WTC11 (cell line): ENCODE results near the gene SLC4A1AP. TPM values are rescaled to one million over a fixed set of nuclear protein-coding genes. Genes with fewer than 3 reads are reported as not detected.

Source experiments
- ATAC-seq: fragments of 200-7000 bp; cut with Tn5 transposase; 2 replicates; pipeline ENCODE4 v1.10.0; 2021; ENCODE audit warnings: mild to moderate bottlenecking, moderate library complexity
- CTCF ChIA-PET: fragments of 300-600 bp; sonication (Branson Sonifier 250); formaldehyde crosslinking; loops from one replicate; lab custom pipeline; 2021; ENCODE audit warnings: antibody characterized with exemption; lab: Charles Lee
- POLR2A ChIA-PET: fragments of 350-600 bp; sonication (Branson Sonifier 250); formaldehyde crosslinking; loops from one replicate; lab custom pipeline; 2021; ENCODE audit warnings: antibody characterized with exemption; lab: Charles Lee
- DNase-seq: peaks from one replicate; pipeline ENCODE4 v3.0.0; 2021; ENCODE audit warnings: low spot score
- H3K27ac Mint-ChIP-seq: 2 replicates; pipeline ENCODE4 v1.8.0; 2021; ENCODE audit warnings: mixed read lengths
- H3K27me3 Mint-ChIP-seq: 2 replicates; pipeline ENCODE4 v1.8.0; 2021; ENCODE audit warnings: low read depth, mild to moderate bottlenecking, moderate library complexity, mixed read lengths
- H3K36me3 Mint-ChIP-seq: 2 replicates; pipeline ENCODE4 v1.8.0; 2021; ENCODE audit warnings: mixed read lengths
- H3K4me1 Mint-ChIP-seq: 2 replicates; pipeline ENCODE4 v1.8.0; 2022; ENCODE audit warnings: mixed read lengths
- H3K4me3 Mint-ChIP-seq: 2 replicates; pipeline ENCODE4 v1.8.0; 2021; ENCODE audit warnings: mild to moderate bottlenecking, moderate library complexity, mixed read lengths
- H3K9me3 Mint-ChIP-seq: 2 replicates; pipeline ENCODE4 v1.8.0; 2021; ENCODE audit warnings: mixed read lengths
- CREB1 ChIP-seq: sonication (generic); formaldehyde crosslinking; IDR thresholded peaks from 2 replicates; pipeline ENCODE4 v1.8.0; 2023; ENCODE audit warnings: mild to moderate bottlenecking, missing genetic modification reagents
- ESRRA ChIP-seq: sonication (generic); formaldehyde crosslinking; IDR thresholded peaks from 2 replicates; pipeline ENCODE4 v1.8.1; 2022; ENCODE audit warnings: mild to moderate bottlenecking, missing genetic modification reagents, borderline replicate concordance
- FOXK1 ChIP-seq: sonication (generic); formaldehyde crosslinking; IDR thresholded peaks from 2 replicates; pipeline ENCODE4 v1.8.0; 2022; ENCODE audit warnings: mild to moderate bottlenecking, moderate library complexity, missing genetic modification reagents
- FOXP4 ChIP-seq: sonication (generic); formaldehyde crosslinking; IDR thresholded peaks from 2 replicates; pipeline ENCODE4 v1.8.0; 2022; ENCODE audit warnings: mild to moderate bottlenecking, missing genetic modification reagents
- IRF2 ChIP-seq: sonication (generic); formaldehyde crosslinking; IDR thresholded peaks from 2 replicates; pipeline ENCODE4 v1.8.0; 2022; ENCODE audit warnings: low read depth, missing genetic modification reagents, borderline replicate concordance
- KAT7 ChIP-seq: sonication (generic); formaldehyde crosslinking; IDR thresholded peaks from 2 replicates; pipeline ENCODE4 v1.8.1; 2023; ENCODE audit warnings: missing genetic modification reagents, mild to moderate bottlenecking, borderline replicate concordance
- NR2C2 ChIP-seq: sonication (generic); formaldehyde crosslinking; IDR thresholded peaks from 2 replicates; pipeline ENCODE4 v1.8.0; 2022; ENCODE audit warnings: mild to moderate bottlenecking, missing genetic modification reagents
- RELA ChIP-seq: sonication (generic); formaldehyde crosslinking; IDR thresholded peaks from 2 replicates; pipeline ENCODE4 v1.8.1; 2022; ENCODE audit warnings: missing genetic modification reagents, mild to moderate bottlenecking, borderline replicate concordance
- RORB ChIP-seq: fragments of 250-450 bp; sonication (Bioruptor Pico); IDR thresholded peaks from 2 replicates; pipeline ENCODE4 v1.9.0; 2021; ENCODE audit warnings: mild to moderate bottlenecking
- SMAD3 ChIP-seq: sonication (generic); formaldehyde crosslinking; IDR thresholded peaks from 2 replicates; pipeline ENCODE4 v1.8.0; 2022; ENCODE audit warnings: missing genetic modification reagents, mild to moderate bottlenecking, borderline replicate concordance
- TEAD4 ChIP-seq: sonication (generic); formaldehyde crosslinking; IDR thresholded peaks from 2 replicates; pipeline ENCODE4 v1.8.0; 2022; ENCODE audit warnings: mild to moderate bottlenecking, missing genetic modification reagents
- USF2 ChIP-seq: sonication (generic); formaldehyde crosslinking; IDR thresholded peaks from 2 replicates; pipeline ENCODE4 v1.8.1; 2023; ENCODE audit warnings: mild to moderate bottlenecking, missing genetic modification reagents, moderate library complexity
- ZNF219 ChIP-seq: sonication (generic); formaldehyde crosslinking; IDR thresholded peaks from 2 replicates; pipeline ENCODE4 v1.8.0; 2023; ENCODE audit warnings: missing genetic modification reagents, mild to moderate bottlenecking, borderline replicate concordance
- ZNF416 ChIP-seq: fragments of 250-450 bp; sonication (Bioruptor Pico); IDR thresholded peaks from 2 replicates; pipeline ENCODE4 v1.9.0; 2021; ENCODE audit warnings: mild to moderate bottlenecking, inconsistent platforms
- ZNF425 ChIP-seq: fragments of 250-450 bp; sonication (Bioruptor Pico); conservative IDR thresholded peaks from 2 replicates; pipeline ENCODE4 v1.9.0; 2021; ENCODE audit warnings: mild to moderate bottlenecking
- ZNF671 ChIP-seq: fragments of 250-450 bp; sonication (Bioruptor Pico); IDR thresholded peaks from 2 replicates; pipeline ENCODE4 v1.8.0; 2021; ENCODE audit warnings: mild to moderate bottlenecking
- total RNA-seq: library from RNA; stranded (reverse); gene quantifications from 3 replicates; pipeline ENCODE4 v1.2.3, GENCODE V29; 2021
- TF ChIP-seq, protein P1 (sequence below): sonication (generic); formaldehyde crosslinking; IDR thresholded peaks from 2 replicates; pipeline ENCODE4 v1.8.0; 2022; ENCODE audit warnings: missing genetic modification reagents
- TF ChIP-seq, protein P2 (sequence below): sonication (generic); formaldehyde crosslinking; conservative IDR thresholded peaks from 2 replicates; pipeline ENCODE4 v1.8.1; 2023; ENCODE audit warnings: mild to moderate bottlenecking, low read depth, missing genetic modification reagents, moderate library complexity
- TF ChIP-seq, protein P3 (sequence below): fragments of 250-450 bp; sonication (Bioruptor Pico); IDR thresholded peaks from 2 replicates; pipeline ENCODE4 v1.9.0; 2021; ENCODE audit warnings: mild to moderate bottlenecking
- TF ChIP-seq, protein P4 (sequence below): sonication (generic); formaldehyde crosslinking; IDR thresholded peaks from 2 replicates; pipeline ENCODE4 v1.8.0; 2022; ENCODE audit warnings: mild to moderate bottlenecking, missing genetic modification reagents

Gene SLC4A1AP
- total RNA-seq, 1 experiment from 2014 or later, result 20.1 TPM

GRCh38 chr2:27709326-27709725, 45.6 kb downstream of the SLC4A1AP start (continued):
- TF ChIP-seq USF2 (CRISPR knock-in tag) (no peak), FOXP4 (CRISPR knock-in tag) (no peak), ZNF416 (CRISPR knock-in tag) (no peak)

GRCh38 chr2:27709960-27710575, 46.4 kb downstream of the SLC4A1AP start:
- no peak for DNase-seq
- peaks cover 9% of the 10 kb centered on the region for H3K4me1 Mint-ChIP-seq
- POLR2A ChIA-PET, result no interaction called here

DNA sequence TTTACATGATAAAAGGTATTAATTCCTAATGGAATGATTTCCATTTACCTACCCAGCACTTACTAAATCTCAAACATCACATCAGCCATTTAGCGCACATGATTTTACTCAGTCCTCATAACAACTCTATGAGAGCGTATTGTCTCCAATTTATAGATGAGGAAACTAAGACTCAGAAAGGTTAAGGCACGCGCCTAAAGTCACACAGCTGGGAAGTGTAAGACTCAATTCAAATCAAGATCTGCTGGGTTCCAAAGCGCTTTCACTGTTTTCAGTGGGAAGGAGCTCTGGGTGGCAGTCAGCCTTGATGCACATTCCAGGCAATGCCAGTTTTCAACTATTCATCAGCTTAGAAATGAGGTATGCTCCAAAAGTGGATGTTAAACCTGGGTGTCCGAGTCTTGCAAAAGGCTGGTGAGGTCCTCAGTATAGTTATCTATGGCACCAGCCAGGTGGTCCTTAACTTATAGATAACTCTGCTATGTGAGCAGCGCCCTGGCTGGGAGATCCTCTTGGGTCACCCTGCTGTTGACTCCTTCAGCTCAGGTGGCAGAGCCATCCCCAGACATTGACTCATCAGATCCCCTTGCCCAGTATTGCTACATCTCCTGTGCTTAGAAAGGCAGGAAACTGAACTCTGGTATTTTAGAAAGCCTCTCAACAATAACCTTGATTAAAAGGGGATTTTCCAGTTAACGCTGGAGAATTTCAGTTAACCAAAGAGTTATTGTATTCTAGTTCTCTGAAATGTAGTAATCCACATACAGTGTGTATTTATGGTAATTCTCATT, 47.1 kb downstream of the SLC4A1AP start:
- H3K4me1 Mint-ChIP-seq, result peaks cover 9% of the 10 kb centered on the region
- H3K9me3 Mint-ChIP-seq, result no peaks in the 10 kb centered on the region
- POLR2A ChIA-PET, result no interaction called here
- CTCF ChIA-PET, result interaction anchor here (1.5 to 3.2 kb wide), 2 partner anchors 13 to 27 kb away, joined by 3 to 22 read pairs; no protein-coding TSS in a partner anchor
- ATAC-seq (no peak), DNase-seq (no peak)
- H3K4me3 Mint-ChIP-seq, result no peak overlapping the region
- no peaks in the 10 kb centered on the region for H3K36me3 Mint-ChIP-seq
- no peak overlapping the region for H3K27ac Mint-ChIP-seq
- peaks cover 10% of the 10 kb centered on the region for H3K27me3 Mint-ChIP-seq
- TF ChIP-seq SMAD3 (CRISPR knock-in tag), result no peak
- TF ChIP-seq, protein P1, sequence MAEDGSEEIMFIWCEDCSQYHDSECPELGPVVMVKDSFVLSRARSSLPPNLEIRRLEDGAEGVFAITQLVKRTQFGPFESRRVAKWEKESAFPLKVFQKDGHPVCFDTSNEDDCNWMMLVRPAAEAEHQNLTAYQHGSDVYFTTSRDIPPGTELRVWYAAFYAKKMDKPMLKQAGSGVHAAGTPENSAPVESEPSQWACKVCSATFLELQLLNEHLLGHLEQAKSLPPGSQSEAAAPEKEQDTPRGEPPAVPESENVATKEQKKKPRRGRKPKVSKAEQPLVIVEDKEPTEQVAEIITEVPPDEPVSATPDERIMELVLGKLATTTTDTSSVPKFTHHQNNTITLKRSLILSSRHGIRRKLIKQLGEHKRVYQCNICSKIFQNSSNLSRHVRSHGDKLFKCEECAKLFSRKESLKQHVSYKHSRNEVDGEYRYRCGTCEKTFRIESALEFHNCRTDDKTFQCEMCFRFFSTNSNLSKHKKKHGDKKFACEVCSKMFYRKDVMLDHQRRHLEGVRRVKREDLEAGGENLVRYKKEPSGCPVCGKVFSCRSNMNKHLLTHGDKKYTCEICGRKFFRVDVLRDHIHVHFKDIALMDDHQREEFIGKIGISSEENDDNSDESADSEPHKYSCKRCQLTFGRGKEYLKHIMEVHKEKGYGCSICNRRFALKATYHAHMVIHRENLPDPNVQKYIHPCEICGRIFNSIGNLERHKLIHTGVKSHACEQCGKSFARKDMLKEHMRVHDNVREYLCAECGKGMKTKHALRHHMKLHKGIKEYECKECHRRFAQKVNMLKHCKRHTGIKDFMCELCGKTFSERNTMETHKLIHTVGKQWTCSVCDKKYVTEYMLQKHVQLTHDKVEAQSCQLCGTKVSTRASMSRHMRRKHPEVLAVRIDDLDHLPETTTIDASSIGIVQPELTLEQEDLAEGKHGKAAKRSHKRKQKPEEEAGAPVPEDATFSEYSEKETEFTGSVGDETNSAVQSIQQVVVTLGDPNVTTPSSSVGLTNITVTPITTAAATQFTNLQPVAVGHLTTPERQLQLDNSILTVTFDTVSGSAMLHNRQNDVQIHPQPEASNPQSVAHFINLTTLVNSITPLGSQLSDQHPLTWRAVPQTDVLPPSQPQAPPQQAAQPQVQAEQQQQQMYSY (CRISPR knock-in tag), result no peak
- TF ChIP-seq, protein P2, sequence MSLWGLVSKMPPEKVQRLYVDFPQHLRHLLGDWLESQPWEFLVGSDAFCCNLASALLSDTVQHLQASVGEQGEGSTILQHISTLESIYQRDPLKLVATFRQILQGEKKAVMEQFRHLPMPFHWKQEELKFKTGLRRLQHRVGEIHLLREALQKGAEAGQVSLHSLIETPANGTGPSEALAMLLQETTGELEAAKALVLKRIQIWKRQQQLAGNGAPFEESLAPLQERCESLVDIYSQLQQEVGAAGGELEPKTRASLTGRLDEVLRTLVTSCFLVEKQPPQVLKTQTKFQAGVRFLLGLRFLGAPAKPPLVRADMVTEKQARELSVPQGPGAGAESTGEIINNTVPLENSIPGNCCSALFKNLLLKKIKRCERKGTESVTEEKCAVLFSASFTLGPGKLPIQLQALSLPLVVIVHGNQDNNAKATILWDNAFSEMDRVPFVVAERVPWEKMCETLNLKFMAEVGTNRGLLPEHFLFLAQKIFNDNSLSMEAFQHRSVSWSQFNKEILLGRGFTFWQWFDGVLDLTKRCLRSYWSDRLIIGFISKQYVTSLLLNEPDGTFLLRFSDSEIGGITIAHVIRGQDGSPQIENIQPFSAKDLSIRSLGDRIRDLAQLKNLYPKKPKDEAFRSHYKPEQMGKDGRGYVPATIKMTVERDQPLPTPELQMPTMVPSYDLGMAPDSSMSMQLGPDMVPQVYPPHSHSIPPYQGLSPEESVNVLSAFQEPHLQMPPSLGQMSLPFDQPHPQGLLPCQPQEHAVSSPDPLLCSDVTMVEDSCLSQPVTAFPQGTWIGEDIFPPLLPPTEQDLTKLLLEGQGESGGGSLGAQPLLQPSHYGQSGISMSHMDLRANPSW (CRISPR knock-in tag), result no peak
- TF ChIP-seq TEAD4 (CRISPR knock-in tag), result no peak
- TF ChIP-seq FOXK1 (CRISPR knock-in tag), result no peak
- no peak for TF ChIP-seq KAT7 (CRISPR knock-in tag)
- TF ChIP-seq RELA (CRISPR knock-in tag), result no peak

More at GRCh38 chr2:27709960-27710575, 46.4 kb downstream of the SLC4A1AP start:
- Mint-ChIP-seq H3K27me3 (peaks cover 9% of the 10 kb centered on the region), H3K9me3 (no peaks in the 10 kb centered on the region), H3K27ac (no peak overlapping the region), H3K36me3 (no peaks in the 10 kb centered on the region), H3K4me3 (no peak overlapping the region)
- ATAC-seq, result no peak
- TF ChIP-seq RORB (CRISPR knock-in tag), result no peak
- TF ChIP-seq ESRRA, result no peak
- no peak for TF ChIP-seq IRF2 (CRISPR knock-in tag)
- TF ChIP-seq NR2C2, result no peak
- TF ChIP-seq, protein P3, sequence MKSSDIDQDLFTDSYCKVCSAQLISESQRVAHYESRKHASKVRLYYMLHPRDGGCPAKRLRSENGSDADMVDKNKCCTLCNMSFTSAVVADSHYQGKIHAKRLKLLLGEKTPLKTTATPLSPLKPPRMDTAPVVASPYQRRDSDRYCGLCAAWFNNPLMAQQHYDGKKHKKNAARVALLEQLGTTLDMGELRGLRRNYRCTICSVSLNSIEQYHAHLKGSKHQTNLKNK (CRISPR knock-in tag), result no peak
- TF ChIP-seq ZNF671 (CRISPR knock-in tag), result no peak
- TF ChIP-seq, protein P4, sequence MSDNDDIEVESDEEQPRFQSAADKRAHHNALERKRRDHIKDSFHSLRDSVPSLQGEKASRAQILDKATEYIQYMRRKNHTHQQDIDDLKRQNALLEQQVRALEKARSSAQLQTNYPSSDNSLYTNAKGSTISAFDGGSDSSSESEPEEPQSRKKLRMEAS, result no peak
- TF ChIP-seq KAT7 (CRISPR knock-in tag), result no peak
- no peak for TF ChIP-seq CREB1 (CRISPR knock-in tag)
- no peak for TF ChIP-seq ZNF425
- TF ChIP-seq ZNF219 (CRISPR knock-in tag), result no peak
- TF ChIP-seq, all 79 proteins: peak for 0
- CTCF ChIA-PET, result interaction anchor here (1.5 kb wide), 1 partner anchor 26 kb away, joined by 3 read pairs; no protein-coding TSS in a partner anchor
